H1 (cell line): ENCODE results near the gene PIK3R5. TPM values are rescaled to one million over a fixed set of nuclear protein-coding genes. Genes with fewer than 3 reads are reported as not detected.

ENCODE experiments used
- CTCF ChIA-PET: fragments of 300-600 bp; sonication (Branson Sonifier 250); formaldehyde crosslinking; loops from one replicate; lab custom pipeline; 2021; ENCODE audit not compliant: partially characterized antibody; lab: Charles Lee
- POLR2A ChIA-PET: fragments of 300-600 bp; sonication (Branson Sonifier 250); formaldehyde crosslinking; loops from one replicate; lab custom pipeline; 2021; ENCODE audit warnings: inconsistent platforms; ENCODE audit not compliant: partially characterized antibody; lab: Charles Lee
- DNase-seq, 2 experiments: peaks; one replicate each; pipeline versions ENCODE4 v3.0.0 to v3.0.0-alpha.2; 2010 to 2022; ENCODE audit warnings: low spot score in 2 of 2, low read depth in 1 of 2, mixed read lengths in 1 of 2
- FAIRE-seq: peaks from 2 replicates; lab custom pipeline; 2011; peaks lifted over from hg19 to GRCh38; lab: Jason Lieb, UNC
- H2AFZ ChIP-seq: 2 replicates; pipeline ENCODE4 v1.8.1; 2012; ENCODE audit warnings: low read length, inconsistent platforms
- H2AK5ac ChIP-seq: 2 replicates; pipeline ENCODE4 v1.6.1; 2013; ENCODE audit warnings: low read depth, low read length
- H2BK120ac ChIP-seq: replicated peaks from 2 replicates; pipeline ENCODE3; 2013; ENCODE audit warnings: low read depth, low read length, inconsistent platforms
- H2BK12ac ChIP-seq: 2 replicates; pipeline ENCODE4 v1.6.1; 2013; ENCODE audit warnings: low read depth, low read length
- H2BK15ac ChIP-seq: 2 replicates; pipeline ENCODE4 v1.6.1; 2013; ENCODE audit warnings: low read length
- H2BK20ac ChIP-seq: 2 replicates; pipeline ENCODE4 v1.6.1; 2013; ENCODE audit warnings: low read length
- H2BK5ac ChIP-seq: 2 replicates; pipeline ENCODE4 v1.6.1; 2013; ENCODE audit warnings: low read depth, low read length
- H3K14ac ChIP-seq: 2 replicates; pipeline ENCODE4 v1.6.1; 2013; ENCODE audit warnings: inconsistent platforms; ENCODE audit not compliant: insufficient read length
- H3K18ac ChIP-seq: 2 replicates; pipeline ENCODE4 v1.6.1; 2013; ENCODE audit warnings: low read length; ENCODE audit errors: extremely low read depth
- H3K23ac ChIP-seq: 2 replicates; pipeline ENCODE4 v1.6.1; 2013; ENCODE audit warnings: inconsistent platforms; ENCODE audit not compliant: insufficient read length
- H3K23me2 ChIP-seq: 2 replicates; pipeline ENCODE4 v1.6.1; 2013; ENCODE audit warnings: low read depth, low read length
- H3K27ac ChIP-seq: 2 replicates; pipeline ENCODE4 v1.6.1; 2011; ENCODE audit warnings: low read depth, low read length, inconsistent platforms
- H3K27me3 ChIP-seq, 4 experiments: replicated peaks in 1 of 4; 1 replicate in 1 of 4; 2 replicates in 3 of 4; pipeline versions ENCODE4 v1.6.1 to v1.8.1; 2011 to 2013; ENCODE audit warnings: low read length in 3 of 4, mild to moderate bottlenecking in 3 of 4, inconsistent platforms in 2 of 4, mixed read lengths in 2 of 4, moderate library complexity in 1 of 4; ENCODE audit not compliant: control insufficient read depth in 3 of 4, insufficient read depth in 3 of 4; ENCODE audit errors: extremely low read depth in 1 of 4
- H3K36me3 ChIP-seq, 4 experiments: 2 replicates each; pipeline versions ENCODE4 v1.6.1 to v1.8.1; 2011 to 2013; ENCODE audit warnings: mild to moderate bottlenecking in 4 of 4, low read length in 3 of 4, moderate library complexity in 2 of 4, control low read depth in 1 of 4, inconsistent platforms in 1 of 4; ENCODE audit not compliant: insufficient read depth in 4 of 4, control insufficient read depth in 2 of 4
- H3K4ac ChIP-seq: replicated peaks from 2 replicates; pipeline ENCODE3; 2013; ENCODE audit warnings: low read length, low read depth, mixed read lengths, inconsistent platforms; ENCODE audit not compliant: insufficient read length
- H3K4me1 ChIP-seq, 4 experiments: replicated peaks in 1 of 4; 1 replicate in 1 of 4; 2 replicates in 3 of 4; pipeline versions ENCODE4 v1.6.1 to v1.8.1; 2011 to 2013; ENCODE audit warnings: low read length in 3 of 4, inconsistent platforms in 2 of 4, mixed read lengths in 1 of 4; ENCODE audit not compliant: insufficient read depth in 4 of 4, control insufficient read depth in 3 of 4
- H3K4me2 ChIP-seq, 2 experiments: 2 replicates each; pipeline versions ENCODE4 v1.6.1 to v1.8.1; 2011 to 2013; ENCODE audit warnings: low read depth in 2 of 2, low read length in 2 of 2, control low read depth in 1 of 2, inconsistent platforms in 1 of 2, mild to moderate bottlenecking in 1 of 2; ENCODE audit not compliant: insufficient read depth in 1 of 2
- H3K4me3 ChIP-seq, 4 experiments: fragments of 200-600, 300-600 bp in 1 of 4; sonication (generic), shearing (Covaris generic), sonication (Bioruptor Twin) in 1 of 4; 2 replicates each; pipeline versions ENCODE4 v1.5.1 to v1.8.1; 2011 to 2016; ENCODE audit warnings: low read length in 4 of 4, low read depth in 3 of 4, control low read depth in 2 of 4, inconsistent platforms in 2 of 4, mild to moderate bottlenecking in 2 of 4, mixed read lengths in 1 of 4, moderate library complexity in 1 of 4; ENCODE audit not compliant: insufficient read depth in 2 of 4; ENCODE audit errors: extremely low read depth in 1 of 4
- H3K56ac ChIP-seq: replicated peaks from 2 replicates; pipeline ENCODE3; 2013; ENCODE audit warnings: low read depth, mild to moderate bottlenecking, mixed read lengths, low read length, inconsistent platforms; ENCODE audit not compliant: insufficient read length
- H3K79me1 ChIP-seq: 2 replicates; pipeline ENCODE4 v1.6.1; 2013; ENCODE audit warnings: low read depth, low read length, control low read depth
- H3K79me2 ChIP-seq, 2 experiments: 2 replicates each; pipeline versions ENCODE4 v1.6.1 to v1.8.1; 2012 to 2013; ENCODE audit warnings: low read length in 2 of 2, mild to moderate bottlenecking in 2 of 2, inconsistent platforms in 1 of 2; ENCODE audit not compliant: insufficient read depth in 2 of 2, control insufficient read depth in 1 of 2
- H3K9ac ChIP-seq, 4 experiments: replicated peaks in 1 of 4; 1 replicate in 1 of 4; 2 replicates in 3 of 4; pipeline versions ENCODE4 v1.6.1 to v1.8.1; 2011 to 2013; ENCODE audit warnings: low read depth in 3 of 4, low read length in 3 of 4, control low read depth in 2 of 4, mild to moderate bottlenecking in 2 of 4, moderate library complexity in 2 of 4, inconsistent platforms in 1 of 4; ENCODE audit errors: extremely low read depth in 1 of 4
- H3K9me3 ChIP-seq, 2 experiments: 2 replicates each; pipeline versions ENCODE4 v1.6.1 to v1.8.1; 2012 to 2013; ENCODE audit warnings: mild to moderate bottlenecking in 2 of 2, moderate library complexity in 2 of 2, control low read depth in 1 of 2, inconsistent platforms in 1 of 2, low read depth in 1 of 2, low read length in 1 of 2, mixed read lengths in 1 of 2; ENCODE audit not compliant: insufficient read depth in 2 of 2
- H4K20me1 ChIP-seq, 2 experiments: replicated peaks in 1 of 2; 2 replicates each; pipeline versions ENCODE3 to v1.8.1; 2011 to 2013; ENCODE audit warnings: inconsistent platforms in 2 of 2, low read length in 2 of 2, mild to moderate bottlenecking in 1 of 2; ENCODE audit not compliant: insufficient read depth in 2 of 2, control insufficient read depth in 1 of 2
- H4K5ac ChIP-seq: 2 replicates; pipeline ENCODE4 v1.6.1; 2013; ENCODE audit warnings: low read length, low read depth, mixed read lengths, inconsistent platforms; ENCODE audit not compliant: insufficient read length
- H4K8ac ChIP-seq: 2 replicates; pipeline ENCODE4 v1.8.0; 2013; ENCODE audit warnings: mild to moderate bottlenecking, moderate library complexity, low read length, inconsistent platforms; ENCODE audit not compliant: insufficient read depth; ENCODE audit errors: extremely low read depth
- H4K91ac ChIP-seq: replicated peaks from 2 replicates; pipeline ENCODE3; 2013; ENCODE audit warnings: low read length, mixed read lengths, inconsistent platforms; ENCODE audit not compliant: insufficient read length
- JUN ChIP-seq: IDR thresholded peaks from 2 replicates; pipeline ENCODE4 v1.6.1; 2011; ENCODE audit warnings: low read depth, mild to moderate bottlenecking, improper control_type of control experiment, low read length
- MAFK ChIP-seq: IDR thresholded peaks from 2 replicates; pipeline ENCODE4 v1.6.1; 2012; ENCODE audit warnings: low read depth, mild to moderate bottlenecking, improper control_type of control experiment, low read length
- WGBS, 2 experiments: shearing (Covaris generic) in 1 of 2; methylation state at CpG; one replicate each; pipeline versions ENCODE4 v1.1.6 to v1.1.7; 2013 to 2015; ENCODE audit warnings: low lambda C conversion rate in 2 of 2, mixed read lengths in 2 of 2, inconsistent platforms in 1 of 2, low coverage in 1 of 2, missing lambda C conversion rate in 1 of 2; ENCODE audit not compliant: insufficient replicate concordance in 2 of 2, insufficient coverage in 1 of 2, insufficient read length in 1 of 2; ENCODE audit errors: extremely low coverage in 1 of 2, missing lambda C conversion rate in 1 of 2; 5-methylcytosine and 5-hydroxymethylcytosine counted together
- polyA plus RNA-seq, 7 experiments: library from polyadenylated mRNA; depleted of rRNA in 3 of 7; stranded (reverse) in 5 of 7; unstranded in 2 of 7; fragments of >200 nt in 5 of 7; fragments of 200-250 nt in 2 of 7; gene quantifications; 1 replicate in 5 of 7; 2 replicates in 1 of 7; 4 replicates in 1 of 7; pipeline versions ENCODE4 v1.2.1 to v1.2.3, GENCODE V29; 2011 to 2013; ENCODE audit warnings: missing spikeins in 2 of 7, mixed read lengths in 2 of 7
- total RNA-seq: library from RNA; stranded (reverse); fragmentation: NEBNext Ultra II Directional; extraction: Animal tissue kit (Norgen Biotek cat#: 25700); gene quantifications from 2 replicates; pipeline ENCODE4 v1.2.1, GENCODE V29; 2021

PIK3R5 gene
- total and polyA plus RNA-seq, 2 of the 8 experiments (the other 6 are each of a cell fraction or from before 2014, with no cell fraction given), result 2.7 to 4.3 TPM

GRCh38 chr17:8946071-8946470 lies 19.4 kb downstream of the PIK3R5 start:
- no peak overlapping the region for H2BK12ac ChIP-seq
- CTCF ChIA-PET, result interaction anchor here (0.7 to 3.5 kb wide), 3 partner anchors 15 to 58 kb away, joined by 3 to 9 read pairs (median 3); no protein-coding TSS in a partner anchor
- no peaks in the 10 kb centered on the region for H3K79me2 ChIP-seq
- H3K36me3 ChIP-seq, result no peaks in the 10 kb centered on the region
- no peak for DNase-seq
- H3K4ac ChIP-seq, result no peak overlapping the region
- no peak overlapping the region for H3K4me3 ChIP-seq
- H3K18ac ChIP-seq, result no peak overlapping the region
- H2BK5ac ChIP-seq, result no peak overlapping the region; the same call in 1 of the 2 replicates
- no peak overlapping the region for H4K5ac ChIP-seq
- H3K27me3 ChIP-seq, result no peaks in the 10 kb centered on the region
- H3K4me1 ChIP-seq, result peaks cover 0 to under 1% (median 0%) of the 10 kb centered on the region in 4 experiments; a peak in 2 of 7 replicates
- WGBS, 2 experiments, result 80% methylated on average over 8 of the region's 8 CpGs; no CpG with 5 or more reads in 1 of the 2 experiments
- no peak overlapping the region for H2BK15ac ChIP-seq
- H2AK5ac ChIP-seq, result no peak overlapping the region
- H3K9me3 ChIP-seq, result no peaks in the 10 kb centered on the region
- no peak for FAIRE-seq
- H2BK120ac ChIP-seq, result no peak overlapping the region
- no peak overlapping the region for H3K27ac ChIP-seq
- no peak overlapping the region for H4K91ac ChIP-seq
- POLR2A ChIA-PET, result no interaction called here
- no peak overlapping the region for H3K4me2 ChIP-seq
- no peak overlapping the region for H3K23ac ChIP-seq
- no peak overlapping the region for H4K8ac ChIP-seq
- no peak overlapping the region for H3K14ac ChIP-seq
- H3K9ac ChIP-seq, result no peak overlapping the region
- no peaks in the 10 kb centered on the region for H3K79me1 ChIP-seq
- TF ChIP-seq MAFK (no peak), JUN (no peak)
- TF ChIP-seq, all 59 proteins: peak for 0
- H2AFZ ChIP-seq, result no peak overlapping the region
- H3K56ac ChIP-seq, result no peak overlapping the region
- no peaks in the 10 kb centered on the region for H3K23me2 ChIP-seq
- H2BK20ac ChIP-seq, result no peak overlapping the region
- H4K20me1 ChIP-seq, result no peaks in the 10 kb centered on the region
